A549 (cell line): ENCODE results near the gene NR4A1. TPM values are rescaled to one million over a fixed set of nuclear protein-coding genes. Genes with fewer than 3 reads are reported as not detected.

ENCODE experiments used
- ATAC-seq, 2 experiments: fragments of 200-7000 bp in 1 of 2; fragments of >200 bp in 1 of 2; cut with Nextera tagmentation in 1 of 2; cut with Tn5 transposase in 1 of 2; 3 replicates each; pipeline versions ENCODE4 v1.8.0 to v1.9.1; 2018 to 2020; ENCODE audit warnings: mild to moderate bottlenecking in 1 of 2, moderate library complexity in 1 of 2
- CTCF ChIA-PET: fragments of 300-600 bp; sonication (Branson Sonifier 250); formaldehyde crosslinking; extraction: SDS; loops from one replicate; lab custom pipeline; 2021; ENCODE audit warnings: antibody characterized with exemption, inconsistent platforms; lab: Yijun Ruan, JAX
- POLR2A ChIA-PET: fragments of 350-600 bp; formaldehyde crosslinking; extraction: SDS; loops from one replicate; lab custom pipeline; 2021; ENCODE audit warnings: antibody characterized with exemption, inconsistent platforms; lab: Yijun Ruan, JAX
- DNase-seq, 2 experiments: peaks; one replicate each; pipeline versions ENCODE4 v3.0.0 to v3.0.0-alpha.2; 2011 to 2016; ENCODE audit warnings: low read depth in 1 of 2, low spot score in 1 of 2
- FAIRE-seq: peaks from 2 replicates; lab custom pipeline; 2011; peaks lifted over from hg19 to GRCh38; lab: Jason Lieb, UNC
- H3K27ac ChIP-seq, 2 experiments: fragments of >200 bp; sonication (Bioruptor Twin); formaldehyde crosslinking; 3 replicates each; pipeline ENCODE4 v1.5.1; 2016 to 2017
- H3K4me1 ChIP-seq: fragments of >200 bp; sonication (Bioruptor Twin); formaldehyde crosslinking; 3 replicates; pipeline ENCODE4 v1.6.1; 2016
- H3K4me2 ChIP-seq: fragments of >200 bp; sonication (Bioruptor Twin); formaldehyde crosslinking; 3 replicates; pipeline ENCODE4 v1.6.1; 2016
- H3K4me3 ChIP-seq: fragments of >200 bp; sonication (Bioruptor Twin); formaldehyde crosslinking; 3 replicates; pipeline ENCODE4 v1.5.1; 2016
- H3K9me3 ChIP-seq: fragments of >200 bp; sonication (Bioruptor Twin); formaldehyde crosslinking; 3 replicates; pipeline ENCODE4 v1.6.1; 2016
- CBX2 ChIP-seq: fragments of 200-600 bp; sonication (generic); IDR thresholded peaks from 2 replicates; pipeline ENCODE4 v1.6.1; 2016; ENCODE audit warnings: low read depth, mild to moderate bottlenecking, borderline replicate concordance
- CEBPB ChIP-seq, 2 experiments: fragments of >200 bp in 1 of 2; sonication (Bioruptor Twin) in 1 of 2; formaldehyde crosslinking in 1 of 2; IDR thresholded peaks; 2 replicates each; pipeline ENCODE4 v1.6.1; 2012 to 2016
- CHD2 ChIP-seq: fragments of 150-350 bp; IDR thresholded peaks from 2 replicates; pipeline ENCODE4 v1.6.1; 2014; ENCODE audit warnings: low read length; ENCODE audit not compliant: partially characterized antibody
- EHMT2 ChIP-seq: fragments of 200-600 bp; sonication (generic); IDR thresholded peaks from 2 replicates; pipeline ENCODE4 v1.6.1; 2016; ENCODE audit warnings: antibody characterized with exemption, low read depth, mild to moderate bottlenecking, moderate library complexity
- FOSB ChIP-seq: fragments of 250-450 bp; sonication (Bioruptor Pico); IDR thresholded peaks from 2 replicates; pipeline ENCODE4 v1.5.0; 2020; ENCODE audit warnings: mild to moderate bottlenecking, moderate library complexity
- FOSL2 ChIP-seq, 2 experiments: fragments of 450-650 bp in 1 of 2; fragments of >200 bp in 1 of 2; sonication (Bioruptor Twin) in 1 of 2; formaldehyde crosslinking; IDR thresholded peaks; 2 replicates each; pipeline versions ENCODE4 v1.5.0 to v1.6.1; 2016 to 2020; ENCODE audit warnings: mild to moderate bottlenecking in 1 of 2, moderate library complexity in 1 of 2
- GATA3 ChIP-seq: IDR thresholded peaks from 2 replicates; pipeline ENCODE4 v1.6.1; 2012; ENCODE audit warnings: borderline replicate concordance
- HOXB13 ChIP-seq: fragments of 250-450 bp; sonication (Bioruptor Pico); IDR thresholded peaks from 2 replicates; pipeline ENCODE4 v1.5.0; 2020; ENCODE audit warnings: low read depth, mild to moderate bottlenecking, moderate library complexity
- HOXB5 ChIP-seq: fragments of 250-450 bp; sonication (Bioruptor Pico); IDR thresholded peaks from 2 replicates; pipeline ENCODE4 v1.5.0; 2020; ENCODE audit warnings: mild to moderate bottlenecking, moderate library complexity
- KDM5A ChIP-seq: fragments of 200-600 bp; sonication (generic); IDR thresholded peaks from 2 replicates; pipeline ENCODE4 v1.6.1; 2016; ENCODE audit warnings: antibody characterized with exemption, mild to moderate bottlenecking
- MAFK ChIP-seq: fragments of 450-650 bp; IDR thresholded peaks from 2 replicates; pipeline ENCODE4 v1.6.1; 2014; ENCODE audit not compliant: partially characterized antibody
- MAZ ChIP-seq: fragments of 150-350 bp; IDR thresholded peaks from 2 replicates; pipeline ENCODE4 v1.6.1; 2014; ENCODE audit warnings: antibody characterized with exemption, low read depth, low read length, borderline replicate concordance
- NR3C1 ChIP-seq: fragments of >200 bp; sonication (Bioruptor Twin); formaldehyde crosslinking; IDR thresholded peaks from 3 replicates; pipeline ENCODE4 v1.6.1; 2017
- PHF8 ChIP-seq: fragments of 200-600 bp; sonication (generic); IDR thresholded peaks from 2 replicates; pipeline ENCODE4 v1.6.1; 2016; ENCODE audit warnings: low read depth, mild to moderate bottlenecking, antibody characterized with exemption, moderate library complexity, borderline replicate concordance
- RAD21 ChIP-seq, 2 experiments: fragments of >200 bp in 1 of 2; sonication (Bioruptor Twin) in 1 of 2; formaldehyde crosslinking in 1 of 2; IDR thresholded peaks in 1 of 2; conservative IDR thresholded peaks in 1 of 2; 2 replicates in 1 of 2; 3 replicates in 1 of 2; pipeline ENCODE4 v1.6.1; 2012 to 2018; ENCODE audit warnings: inconsistent platforms in 1 of 2
- RCOR1 ChIP-seq: fragments of 150-350 bp; IDR thresholded peaks from 2 replicates; pipeline ENCODE4 v1.6.1; 2014; ENCODE audit warnings: antibody characterized with exemption, low read length, low read depth
- RNF2 ChIP-seq: fragments of 200-600 bp; sonication (generic); IDR thresholded peaks from 2 replicates; pipeline ENCODE4 v1.6.1; 2016; ENCODE audit warnings: low read depth, mild to moderate bottlenecking, antibody characterized with exemption, moderate library complexity, borderline replicate concordance
- TFCP2L1 ChIP-seq: fragments of 250-450 bp; sonication (Bioruptor Pico); IDR thresholded peaks from 2 replicates; pipeline ENCODE4 v1.5.0; 2021; ENCODE audit warnings: mild to moderate bottlenecking
- TP53 ChIP-seq: fragments of 250-450 bp; sonication (Bioruptor Pico); IDR thresholded peaks from 2 replicates; pipeline ENCODE4 v1.5.0; 2021; ENCODE audit warnings: mild to moderate bottlenecking, moderate library complexity
- ZNF302 ChIP-seq: fragments of 250-450 bp; sonication (Bioruptor Pico); IDR thresholded peaks from 2 replicates; pipeline ENCODE4 v1.9.0; 2021; ENCODE audit warnings: inconsistent platforms, mild to moderate bottlenecking, moderate library complexity
- WGBS: methylation state at CpG from one replicate; pipeline ENCODE4 v1.1.6; 2017; ENCODE audit errors: missing lambda C conversion rate; 5-methylcytosine and 5-hydroxymethylcytosine counted together
- polyA plus RNA-seq, 4 experiments: library from polyadenylated mRNA; depleted of rRNA in 3 of 4; stranded (reverse); fragments of >200 nt; fragmentation: RNase III in 1 of 4; extraction: RNeasy Plus Mini Kit Qiagen cat#74134 plus additional on column Dnase treatment in 1 of 4; gene quantifications; 2 replicates in 3 of 4; 3 replicates in 1 of 4; pipeline ENCODE4 v1.2.3, GENCODE V29; 2011 to 2017
- TF ChIP-seq, protein P1 (sequence below): IDR thresholded peaks from 2 replicates; pipeline ENCODE4 v1.6.1; 2012
- TF ChIP-seq, protein P2 (sequence below): fragments of 150-350 bp; IDR thresholded peaks from 2 replicates; pipeline ENCODE4 v1.6.1; 2014; ENCODE audit warnings: low read depth, mild to moderate bottlenecking, low read length
- TF ChIP-seq, protein P3 (sequence below): fragments of 250-450 bp; sonication (Bioruptor Pico); IDR thresholded peaks from 2 replicates; pipeline ENCODE4 v1.5.0; 2020; ENCODE audit warnings: low read depth, mild to moderate bottlenecking, moderate library complexity
- TF ChIP-seq, protein P4 (sequence below): fragments of >200 bp; sonication (Bioruptor Twin); formaldehyde crosslinking; IDR thresholded peaks from 3 replicates; pipeline ENCODE4 v1.6.1; 2016
- TF ChIP-seq, protein P5 (sequence below): fragments of >200 bp; sonication (Bioruptor Twin); formaldehyde crosslinking; IDR thresholded peaks from 2 replicates; pipeline ENCODE4 v1.6.1; 2016
- TF ChIP-seq, protein P6 (sequence below): IDR thresholded peaks from 2 replicates; pipeline ENCODE4 v1.6.1; 2012; ENCODE audit warnings: low read depth, borderline replicate concordance

NR4A1 gene
- polyA plus RNA-seq, 2 of the 4 experiments (the other 2 are of a cell fraction): 39.6 to 89.6 TPM

DNA sequence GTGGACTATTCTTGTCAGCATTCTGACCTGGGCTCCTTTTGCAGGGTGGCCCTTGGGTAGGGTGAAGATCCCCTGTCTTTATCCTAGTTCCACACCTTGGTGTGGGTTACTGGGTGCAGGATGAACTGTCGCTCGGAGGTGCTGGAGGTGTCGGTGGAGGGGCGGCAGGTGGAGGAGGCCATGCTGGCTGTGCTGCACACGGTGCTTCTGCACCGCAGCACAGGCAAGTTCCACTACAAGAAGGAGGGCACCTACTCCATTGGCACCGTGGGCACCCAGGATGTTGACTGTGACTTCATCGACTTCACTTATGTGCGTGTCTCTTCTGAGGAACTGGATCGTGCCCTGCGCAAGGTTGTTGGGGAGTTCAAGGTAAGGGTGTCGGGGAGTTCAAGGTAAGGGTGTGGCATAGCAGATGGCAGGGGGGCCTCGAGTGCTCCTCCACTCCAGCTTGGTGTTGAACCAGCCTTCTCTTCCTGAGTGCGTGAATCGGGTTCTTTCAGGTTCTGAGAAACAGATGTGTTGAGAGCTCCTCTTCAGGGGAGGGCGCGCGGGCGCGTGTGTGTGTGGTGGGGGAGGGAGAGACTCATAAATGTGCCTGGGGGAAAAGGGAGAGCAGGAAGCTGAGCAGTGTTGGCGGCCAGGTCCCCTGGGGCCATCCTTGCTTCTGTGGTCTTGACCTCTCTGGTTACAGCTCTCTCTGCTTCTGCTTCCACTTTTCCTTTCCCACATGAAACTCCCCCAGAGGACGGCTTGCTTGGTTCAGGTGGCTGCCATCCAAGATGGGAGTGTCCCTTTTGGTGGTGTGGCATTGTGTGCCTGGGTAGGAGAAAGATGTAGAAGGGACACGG lies 22.5 kb downstream of the NR4A1 start:
- DNase-seq (no peak), ATAC-seq (no peak), FAIRE-seq (no peak)
- Histone ChIP-seq H3K27ac (no peak overlapping the region), H3K9me3 (no peaks in the 10 kb centered on the region), H3K4me1 (peaks cover 22% of the 10 kb centered on the region), H3K4me3 (no peak overlapping the region), H3K4me2 (no peak overlapping the region)
- POLR2A ChIA-PET: no interaction called here
- CTCF ChIA-PET: interaction anchor here (1.1 to 42.5 kb wide), 3 partner anchors 8 to 50 kb away, joined by 3 to 1730 read pairs (median 256); partner anchors contain the start of gene SMIM41
- 90% methylated on average over 23 of the region's 23 CpGs for WGBS
- TF ChIP-seq CEBPB (IDR thresholded peaks at IDR 0.05) (no peak), GATA3 (no peak), NR3C1 (no peak), RNF2 (no peak), TFCP2L1 (no peak), RCOR1 (no peak), FOSB (CRISPR knock-in tag) (no peak), ZNF302 (CRISPR knock-in tag) (no peak), MAFK (no peak), FOSL2 (IDR thresholded peaks at IDR 0.05) (no peak), FOSL2 (CRISPR knock-in tag; IDR thresholded peaks at IDR 0.05) (no peak), MAZ (no peak), CBX2 (no peak)
- TF ChIP-seq, protein P1, sequence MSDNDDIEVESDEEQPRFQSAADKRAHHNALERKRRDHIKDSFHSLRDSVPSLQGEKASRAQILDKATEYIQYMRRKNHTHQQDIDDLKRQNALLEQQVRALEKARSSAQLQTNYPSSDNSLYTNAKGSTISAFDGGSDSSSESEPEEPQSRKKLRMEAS: no peak
- TF ChIP-seq, protein P2, sequence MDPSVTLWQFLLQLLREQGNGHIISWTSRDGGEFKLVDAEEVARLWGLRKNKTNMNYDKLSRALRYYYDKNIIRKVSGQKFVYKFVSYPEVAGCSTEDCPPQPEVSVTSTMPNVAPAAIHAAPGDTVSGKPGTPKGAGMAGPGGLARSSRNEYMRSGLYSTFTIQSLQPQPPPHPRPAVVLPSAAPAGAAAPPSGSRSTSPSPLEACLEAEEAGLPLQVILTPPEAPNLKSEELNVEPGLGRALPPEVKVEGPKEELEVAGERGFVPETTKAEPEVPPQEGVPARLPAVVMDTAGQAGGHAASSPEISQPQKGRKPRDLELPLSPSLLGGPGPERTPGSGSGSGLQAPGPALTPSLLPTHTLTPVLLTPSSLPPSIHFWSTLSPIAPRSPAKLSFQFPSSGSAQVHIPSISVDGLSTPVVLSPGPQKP: no peak

DNA sequence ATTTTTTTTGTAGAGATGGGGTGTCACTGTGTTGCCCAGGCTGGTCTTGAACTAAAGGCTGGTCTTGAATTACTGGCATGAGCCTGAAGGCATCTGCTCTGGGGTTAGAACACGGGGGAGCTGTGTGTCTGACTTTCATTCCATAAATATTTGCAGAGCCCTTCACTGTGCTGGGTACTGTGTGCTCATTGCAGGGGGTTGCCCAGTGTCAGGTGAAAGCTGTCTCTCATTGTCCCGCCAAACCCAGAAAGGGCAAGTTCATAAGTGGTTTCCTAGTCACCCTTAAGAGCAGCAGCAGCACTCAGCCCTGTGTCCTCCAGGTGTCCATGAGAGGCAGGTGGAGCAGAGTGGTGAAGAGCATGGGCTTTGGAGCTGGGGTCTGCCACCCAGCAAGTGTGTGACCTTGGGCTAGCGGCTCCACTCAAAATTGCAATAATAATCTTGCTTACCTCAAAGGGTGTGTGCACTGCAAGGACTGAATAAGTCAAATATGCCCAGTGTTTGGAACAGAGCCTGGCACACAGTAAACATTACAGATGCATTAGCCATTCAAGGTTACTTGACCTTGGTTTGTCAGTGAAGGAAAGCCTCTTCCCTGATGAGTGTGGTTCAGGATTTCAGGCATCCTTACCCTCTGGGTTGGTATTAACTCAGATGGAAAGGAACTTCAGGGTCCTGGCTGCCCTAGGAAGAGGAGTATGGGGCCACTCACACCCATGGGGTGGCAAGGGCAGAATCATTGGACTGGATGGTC lies 23.9 kb downstream of the NR4A1 start:
- 67% methylated on average over 3 of the region's 3 CpGs for WGBS
- ChIA-PET POLR2A (interaction anchor here (0.8 kb wide), 1 partner anchor 49 kb away, joined by 3 read pairs; no protein-coding TSS in a partner anchor), CTCF (interaction anchor here (2.1 to 42.5 kb wide), 4 partner anchors 5 to 71 kb away, joined by 6 to 1730 read pairs (median 256); partner anchors contain the start of genes ATG101 and SMIM41)
- no peak overlapping the region for H3K4me3 ChIP-seq
- peaks cover 22% of the 10 kb centered on the region for H3K4me1 ChIP-seq
- FAIRE-seq: no peak
- no peak overlapping the region for H3K4me2 ChIP-seq
- H3K27ac ChIP-seq: no peak overlapping the region
- H3K9me3 ChIP-seq: no peaks in the 10 kb centered on the region
- DNase-seq: no peak
- no peak for ATAC-seq
- TF ChIP-seq TP53 (CRISPR knock-in tag): no peak
- TF ChIP-seq RAD21 (conservative IDR thresholded peaks at IDR 0.05 in 1 of 2, IDR thresholded peaks at IDR 0.05 in 1 of 2): no peak
- TF ChIP-seq HOXB5 (CRISPR knock-in tag): no peak
- no peak for TF ChIP-seq EHMT2
- no peak for TF ChIP-seq PHF8
- TF ChIP-seq CBX2: no peak
- TF ChIP-seq HOXB13: no peak
- TF ChIP-seq, protein P3, sequence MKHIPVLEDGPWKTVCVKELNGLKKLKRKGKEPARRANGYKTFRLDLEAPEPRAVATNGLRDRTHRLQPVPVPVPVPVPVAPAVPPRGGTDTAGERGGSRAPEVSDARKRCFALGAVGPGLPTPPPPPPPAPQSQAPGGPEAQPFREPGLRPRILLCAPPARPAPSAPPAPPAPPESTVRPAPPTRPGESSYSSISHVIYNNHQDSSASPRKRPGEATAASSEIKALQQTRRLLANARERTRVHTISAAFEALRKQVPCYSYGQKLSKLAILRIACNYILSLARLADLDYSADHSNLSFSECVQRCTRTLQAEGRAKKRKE (CRISPR knock-in tag): no peak
- TF ChIP-seq CHD2: no peak
- TF ChIP-seq, protein P4, sequence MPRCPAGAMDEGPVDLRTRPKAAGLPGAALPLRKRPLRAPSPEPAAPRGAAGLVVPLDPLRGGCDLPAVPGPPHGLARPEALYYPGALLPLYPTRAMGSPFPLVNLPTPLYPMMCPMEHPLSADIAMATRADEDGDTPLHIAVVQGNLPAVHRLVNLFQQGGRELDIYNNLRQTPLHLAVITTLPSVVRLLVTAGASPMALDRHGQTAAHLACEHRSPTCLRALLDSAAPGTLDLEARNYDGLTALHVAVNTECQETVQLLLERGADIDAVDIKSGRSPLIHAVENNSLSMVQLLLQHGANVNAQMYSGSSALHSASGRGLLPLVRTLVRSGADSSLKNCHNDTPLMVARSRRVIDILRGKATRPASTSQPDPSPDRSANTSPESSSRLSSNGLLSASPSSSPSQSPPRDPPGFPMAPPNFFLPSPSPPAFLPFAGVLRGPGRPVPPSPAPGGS: no peak
- TF ChIP-seq, protein P5, sequence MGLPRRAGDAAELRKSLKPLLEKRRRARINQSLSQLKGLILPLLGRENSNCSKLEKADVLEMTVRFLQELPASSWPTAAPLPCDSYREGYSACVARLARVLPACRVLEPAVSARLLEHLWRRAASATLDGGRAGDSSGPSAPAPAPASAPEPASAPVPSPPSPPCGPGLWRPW: no peak
- TF ChIP-seq KDM5A: no peak
- TF ChIP-seq, protein P6, sequence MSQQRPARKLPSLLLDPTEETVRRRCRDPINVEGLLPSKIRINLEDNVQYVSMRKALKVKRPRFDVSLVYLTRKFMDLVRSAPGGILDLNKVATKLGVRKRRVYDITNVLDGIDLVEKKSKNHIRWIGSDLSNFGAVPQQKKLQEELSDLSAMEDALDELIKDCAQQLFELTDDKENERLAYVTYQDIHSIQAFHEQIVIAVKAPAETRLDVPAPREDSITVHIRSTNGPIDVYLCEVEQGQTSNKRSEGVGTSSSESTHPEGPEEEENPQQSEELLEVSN: no peak
- TF ChIP-seq, protein P1: no peak
